ENCODE data around the gene CES3.

- TF ChIP-seq POLR2A (IDR thresholded peaks at IDR 0.05; ENCODE audit: low read depth, low read length) (no peak), POLR2AphosphoS5 (IDR thresholded peaks at IDR 0.05; ENCODE audit: low read depth, low read length) (no peak)
These were observed 848 bp downstream of the CES3 start for GRCh38 chr16:66961914-66962313.
